Natural killer cell (primary cell): ENCODE results near the gene PC. TPM values are rescaled to one million over a fixed set of nuclear protein-coding genes. Genes with fewer than 3 reads are reported as not detected.

Source experiments
- ATAC-seq, 3 donors: fragments of 150-1000 bp in 2 of 3; fragments of 200-7000 bp in 1 of 3; cut with Tn5 transposase; 1 replicate in 1 of 3; 2 replicates in 2 of 3; pipeline ENCODE4 v1.10.0; 2021; ENCODE audit warnings: mild to moderate bottlenecking in 2 of 3, moderate library complexity in 2 of 3
- DNase-seq, 2 donors: peaks; one replicate each; pipeline versions ENCODE4 v3.0.0 to v3.0.0-alpha.2; 2013 to 2021; ENCODE audit warnings: mixed read lengths in 1 of 2
- H3K27ac ChIP-seq: one replicate; pipeline ENCODE4 v1.5.1; 2013; ENCODE audit warnings: mild to moderate bottlenecking, low read length
- H3K27me3 ChIP-seq: one replicate; pipeline ENCODE4 v1.6.1; 2013; ENCODE audit warnings: low read length; ENCODE audit not compliant: control insufficient read depth, insufficient read depth
- H3K36me3 ChIP-seq: one replicate; pipeline ENCODE4 v1.6.1; 2013; ENCODE audit warnings: low read length; ENCODE audit not compliant: control insufficient read depth, insufficient read depth
- H3K4me1 ChIP-seq: one replicate; pipeline ENCODE4 v1.6.1; 2013; ENCODE audit warnings: low read length; ENCODE audit not compliant: control insufficient read depth, insufficient read depth
- H3K4me3 ChIP-seq: one replicate; pipeline ENCODE4 v1.5.1; 2013; ENCODE audit warnings: low read length
- H3K9me3 ChIP-seq: one replicate; pipeline ENCODE4 v1.6.1; 2013; ENCODE audit warnings: low read length; ENCODE audit not compliant: control insufficient read depth, insufficient read depth
- H3K27ac Mint-ChIP-seq, 2 donors: one replicate each; pipeline ENCODE4 v1.8.0; 2022; ENCODE audit warnings: mild to moderate bottlenecking in 2 of 2, mixed read lengths in 2 of 2, moderate library complexity in 1 of 2
- H3K27me3 Mint-ChIP-seq, 2 donors: one replicate each; pipeline ENCODE4 v1.8.0; 2022; ENCODE audit warnings: low read depth in 2 of 2, mixed read lengths in 2 of 2
- H3K36me3 Mint-ChIP-seq: one replicate; pipeline ENCODE4 v1.8.0; 2022; ENCODE audit warnings: mixed read lengths
- H3K4me1 Mint-ChIP-seq, 2 donors: one replicate each; pipeline ENCODE4 v1.8.0; 2022; ENCODE audit warnings: mixed read lengths in 2 of 2
- H3K4me3 Mint-ChIP-seq: one replicate; pipeline ENCODE4 v1.8.0; 2022; ENCODE audit warnings: mild to moderate bottlenecking, moderate library complexity, mixed read lengths
- H3K9me3 Mint-ChIP-seq, 2 donors: one replicate each; pipeline ENCODE4 v1.8.0; 2022; ENCODE audit warnings: mixed read lengths in 2 of 2
- WGBS: methylation state at CpG from one replicate; pipeline ENCODE4 v1.1.7; 2013; ENCODE audit warnings: missing lambda C conversion rate; ENCODE audit not compliant: insufficient coverage; 5-methylcytosine and 5-hydroxymethylcytosine counted together
- intact Hi-C: fragments of 100-400 bp; cut with micrococcal nuclease; formaldehyde crosslinking; loops from one replicate; pipeline ENCODE4 v1.14.2; 2022
- total RNA-seq, 4 donors: library from RNA; stranded (reverse); fragments of 120-200 nt in 1 of 4; gene quantifications; one replicate each; pipeline versions ENCODE4 v1.2.3 to v1.2.4, GENCODE V29; 2013 to 2022
- TF ChIP-seq, protein P1 (sequence below): fragments of 200-600 bp; IDR thresholded peaks from one replicate; pipeline ENCODE4 v1.8.0; 2022; ENCODE audit warnings: antibody characterized with exemption

The PC gene
- total RNA-seq, 3 donors from 2014 or later (not counting 1 experiment from before 2014, with no cell fraction given), result 4.1 to 5.9 (median 4.6) TPM

DNA sequence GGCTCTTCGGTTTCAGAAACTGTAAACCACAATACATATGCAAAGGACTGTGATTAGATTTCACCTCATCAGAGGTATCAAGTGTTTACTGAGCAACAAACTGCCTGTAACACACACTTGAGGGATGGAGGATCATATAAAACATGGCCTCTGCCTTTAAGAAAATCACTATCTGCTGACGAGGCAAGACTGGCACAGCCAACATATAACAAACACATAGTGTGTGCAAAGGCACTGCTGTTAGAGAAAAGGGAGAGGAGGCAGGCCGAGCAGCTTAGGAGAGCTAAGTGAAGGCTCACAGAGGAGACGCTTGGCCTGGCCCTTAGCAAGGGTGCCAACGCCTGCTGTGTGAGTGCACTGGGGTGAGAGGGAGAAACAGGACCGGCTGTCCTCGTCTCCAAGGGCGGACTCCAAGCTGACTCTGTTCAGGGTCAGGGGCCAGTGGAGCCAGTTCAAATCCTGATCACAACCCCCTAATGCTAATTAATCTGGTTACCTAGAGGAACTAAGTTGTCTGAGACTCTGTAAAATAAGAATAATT, 53.1 kb downstream of the PC start:
- no peak overlapping the region for H3K4me3 ChIP-seq
- Mint-ChIP-seq H3K27ac (no peak overlapping the region), H3K27me3 (peaks cover 4 to 7% of the 10 kb centered on the region in 2 donors), H3K9me3 (no peaks in the 10 kb centered on the region), H3K36me3 (no peaks in the 10 kb centered on the region), H3K4me1 (no peaks in the 10 kb centered on the region), H3K4me3 (no peak overlapping the region)
- H3K36me3 ChIP-seq, result no peaks in the 10 kb centered on the region
- TF ChIP-seq, protein P1, sequence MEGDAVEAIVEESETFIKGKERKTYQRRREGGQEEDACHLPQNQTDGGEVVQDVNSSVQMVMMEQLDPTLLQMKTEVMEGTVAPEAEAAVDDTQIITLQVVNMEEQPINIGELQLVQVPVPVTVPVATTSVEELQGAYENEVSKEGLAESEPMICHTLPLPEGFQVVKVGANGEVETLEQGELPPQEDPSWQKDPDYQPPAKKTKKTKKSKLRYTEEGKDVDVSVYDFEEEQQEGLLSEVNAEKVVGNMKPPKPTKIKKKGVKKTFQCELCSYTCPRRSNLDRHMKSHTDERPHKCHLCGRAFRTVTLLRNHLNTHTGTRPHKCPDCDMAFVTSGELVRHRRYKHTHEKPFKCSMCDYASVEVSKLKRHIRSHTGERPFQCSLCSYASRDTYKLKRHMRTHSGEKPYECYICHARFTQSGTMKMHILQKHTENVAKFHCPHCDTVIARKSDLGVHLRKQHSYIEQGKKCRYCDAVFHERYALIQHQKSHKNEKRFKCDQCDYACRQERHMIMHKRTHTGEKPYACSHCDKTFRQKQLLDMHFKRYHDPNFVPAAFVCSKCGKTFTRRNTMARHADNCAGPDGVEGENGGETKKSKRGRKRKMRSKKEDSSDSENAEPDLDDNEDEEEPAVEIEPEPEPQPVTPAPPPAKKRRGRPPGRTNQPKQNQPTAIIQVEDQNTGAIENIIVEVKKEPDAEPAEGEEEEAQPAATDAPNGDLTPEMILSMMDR, result no peak
- 88% methylated on average over 8 of the region's 8 CpGs for WGBS
- no peaks in the 10 kb centered on the region for H3K9me3 ChIP-seq
- H3K27ac ChIP-seq, result no peak overlapping the region
- no peaks in the 10 kb centered on the region for H3K4me1 ChIP-seq
- ATAC-seq (no peak), DNase-seq (no peak)
- H3K27me3 ChIP-seq, result no peaks in the 10 kb centered on the region
- intact Hi-C loops, result no loop called here

DNA sequence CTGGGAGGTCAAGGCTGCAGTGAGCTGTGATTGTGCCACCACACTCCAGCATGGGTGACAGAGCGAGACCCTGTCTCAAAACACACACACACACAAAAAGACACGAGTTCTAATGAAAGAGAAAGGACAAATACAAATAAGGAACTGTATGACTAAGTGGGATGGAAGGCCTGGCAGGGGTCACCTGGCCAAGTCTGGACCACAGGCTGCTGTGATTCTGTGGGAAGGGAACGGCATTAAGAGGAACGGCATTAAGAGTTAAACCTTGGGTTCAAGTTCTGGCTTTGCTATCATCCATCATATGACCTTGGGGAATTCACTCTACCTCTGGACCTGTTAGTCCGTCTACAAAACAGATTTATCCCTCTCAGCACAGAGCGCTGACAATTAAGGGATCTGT, 53.6 kb downstream of the PC start:
- no peaks in the 10 kb centered on the region for H3K9me3 ChIP-seq
- 95% methylated on average over 4 of the region's 6 CpGs for WGBS
- TF ChIP-seq, protein P1, result no peak
- peaks cover 7 to 11% of the 10 kb centered on the region in 2 donors for H3K27me3 Mint-ChIP-seq
- H3K4me3 ChIP-seq, result no peak overlapping the region
- no peaks in the 10 kb centered on the region for H3K36me3 ChIP-seq
- H3K4me3 Mint-ChIP-seq, result no peak overlapping the region
- no peak overlapping the region for H3K27ac Mint-ChIP-seq
- H3K36me3 Mint-ChIP-seq, result no peaks in the 10 kb centered on the region
- no peaks in the 10 kb centered on the region for H3K4me1 ChIP-seq
- H3K27ac ChIP-seq, result no peak overlapping the region
- ATAC-seq, result no peak
- H3K9me3 Mint-ChIP-seq, result no peaks in the 10 kb centered on the region
- H3K4me1 Mint-ChIP-seq, result no peaks in the 10 kb centered on the region
- no peaks in the 10 kb centered on the region for H3K27me3 ChIP-seq
- intact Hi-C loops, result no loop called here
- DNase-seq, result no peak

DNA sequence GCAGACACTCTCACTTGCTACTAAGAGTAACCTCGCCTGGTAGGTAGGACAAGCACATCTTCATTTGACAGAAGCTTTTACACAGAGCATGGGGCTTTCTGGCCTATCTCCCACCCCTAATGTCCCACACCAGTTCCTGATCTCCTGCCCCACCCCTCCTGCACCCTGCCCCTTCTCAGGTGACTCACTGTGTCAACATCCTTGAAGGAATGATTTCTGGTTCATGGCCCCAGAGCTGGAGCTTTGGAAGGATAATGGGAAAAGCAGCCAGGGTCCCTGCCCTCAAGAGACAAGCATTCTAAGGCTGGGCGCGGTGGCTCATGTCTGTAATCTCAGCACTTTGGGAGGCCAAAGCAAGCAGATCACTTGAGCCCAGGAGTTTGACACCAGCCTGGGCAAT, 54.1 kb downstream of the PC start:
- Mint-ChIP-seq H3K4me1 (no peaks in the 10 kb centered on the region), H3K27ac (no peak overlapping the region), H3K4me3 (no peak overlapping the region), H3K27me3 (peaks cover 10 to 14% of the 10 kb centered on the region in 2 donors), H3K9me3 (no peaks in the 10 kb centered on the region), H3K36me3 (no peaks in the 10 kb centered on the region)
- Histone ChIP-seq H3K4me1 (no peaks in the 10 kb centered on the region), H3K27me3 (no peaks in the 10 kb centered on the region), H3K9me3 (no peaks in the 10 kb centered on the region), H3K4me3 (no peak overlapping the region), H3K27ac (no peak overlapping the region), H3K36me3 (no peaks in the 10 kb centered on the region)
- TF ChIP-seq, protein P1, result no peak
- no peak for ATAC-seq
- WGBS, result 92% methylated on average over 3 of the region's 3 CpGs
- intact Hi-C loops, result no loop called here
- DNase-seq, result no peak
